CD14-positive monocyte (primary cell): Measurements from ENCODE around the gene ALDH9A1. TPM values are rescaled to one million over a fixed set of nuclear protein-coding genes. Genes with fewer than 3 reads are reported as not detected.
A peak's percentile ranks its signal among the peaks of the same experiment; 100 is the strongest.

Experiments used
- DNase-seq, 3 donors: peaks; one replicate each; pipeline ENCODE4 v3.0.0-alpha.2; 2011 to 2022
- H2AFZ ChIP-seq: 2 replicates; pipeline ENCODE4 v1.6.0; 2012; ENCODE audit warnings: mild to moderate bottlenecking, low read depth, low read length, inconsistent platforms; ENCODE audit not compliant: insufficient read depth, poor library complexity, severe bottlenecking
- H3K27ac ChIP-seq, 2 donors: 1 replicate in 1 of 2; 2 replicates in 1 of 2; pipeline ENCODE4 v1.5.1; 2012 to 2013; ENCODE audit warnings: low read length in 2 of 2, control low read depth in 1 of 2, inconsistent platforms in 1 of 2, low read depth in 1 of 2, mild to moderate bottlenecking in 1 of 2
- H3K27me3 ChIP-seq, 2 donors: one replicate each; pipeline versions ENCODE4 v1.6.0 to v1.6.1; 2011 to 2013; ENCODE audit warnings: low read length in 2 of 2; ENCODE audit not compliant: control insufficient read depth in 2 of 2, insufficient read depth in 2 of 2
- H3K36me3 ChIP-seq, 2 donors: replicated peaks in 1 of 2; 1 replicate in 1 of 2; 2 replicates in 1 of 2; pipeline versions ENCODE4 v1.5.1 to v1.6.1; 2012 to 2013; ENCODE audit warnings: low read length in 2 of 2, control low read depth in 1 of 2, inconsistent platforms in 1 of 2, mild to moderate bottlenecking in 1 of 2; ENCODE audit not compliant: insufficient read depth in 2 of 2, control insufficient read depth in 1 of 2
- H3K4me1 ChIP-seq, 2 donors: 1 replicate in 1 of 2; 2 replicates in 1 of 2; pipeline versions ENCODE4 v1.5.1 to v1.6.1; 2012 to 2013; ENCODE audit warnings: low read length in 2 of 2, control low read depth in 1 of 2, inconsistent platforms in 1 of 2, mild to moderate bottlenecking in 1 of 2, moderate library complexity in 1 of 2; ENCODE audit not compliant: insufficient read depth in 2 of 2, control insufficient read depth in 1 of 2
- H3K4me2 ChIP-seq: replicated peaks from 2 replicates; pipeline ENCODE3; 2012; ENCODE audit warnings: low read length, moderate library complexity, mild to moderate bottlenecking; ENCODE audit not compliant: poor library complexity, severe bottlenecking; ENCODE audit errors: extremely low read depth
- H3K4me3 ChIP-seq, 3 experiments: fragments of 200-600 bp in 1 of 3; sonication (generic) in 1 of 3; replicated peaks in 1 of 3; 1 replicate in 2 of 3; 2 replicates in 1 of 3; pipeline ENCODE4 v1.5.1; 2011 to 2013; ENCODE audit warnings: low read length in 3 of 3, mild to moderate bottlenecking in 3 of 3, control low read depth in 2 of 3, low read depth in 2 of 3, inconsistent platforms in 1 of 3, moderate library complexity in 1 of 3
- H3K79me2 ChIP-seq: 2 replicates; pipeline ENCODE4 v1.6.0; 2012; ENCODE audit warnings: mild to moderate bottlenecking, control low read depth, inconsistent platforms, low read length, moderate library complexity; ENCODE audit not compliant: insufficient read depth
- H3K9ac ChIP-seq: 2 replicates; pipeline ENCODE4 v1.6.0; 2017; ENCODE audit warnings: low read length, mild to moderate bottlenecking; ENCODE audit not compliant: insufficient read depth, poor library complexity, severe bottlenecking
- H3K9me3 ChIP-seq, 2 donors: replicated peaks in 1 of 2; 1 replicate in 1 of 2; 2 replicates in 1 of 2; pipeline versions ENCODE4 v1.5.1 to v1.6.1; 2012 to 2013; ENCODE audit warnings: low read length in 2 of 2, control low read depth in 1 of 2; ENCODE audit not compliant: control insufficient read depth in 1 of 2, insufficient read depth in 1 of 2
- H4K20me1 ChIP-seq: 2 replicates; pipeline ENCODE4 v1.6.0; 2012; ENCODE audit warnings: mild to moderate bottlenecking, low read length, control low read depth, moderate library complexity; ENCODE audit not compliant: insufficient read depth
- H3K27ac Mint-ChIP-seq, 7 donors: one replicate each; pipeline ENCODE4 v1.8.0; 2020; ENCODE audit warnings: mild to moderate bottlenecking in 7 of 7, mixed read lengths in 7 of 7, moderate library complexity in 6 of 7, inconsistent platforms in 2 of 7
- H3K27me3 Mint-ChIP-seq, 3 donors: one replicate each; pipeline ENCODE4 v1.8.0; 2021 to 2022; ENCODE audit warnings: low read depth in 3 of 3, mild to moderate bottlenecking in 3 of 3, mixed read lengths in 3 of 3, moderate library complexity in 3 of 3, inconsistent platforms in 1 of 3
- H3K36me3 Mint-ChIP-seq, 2 donors: one replicate each; pipeline ENCODE4 v1.8.0; 2020; ENCODE audit warnings: mixed read lengths in 2 of 2, inconsistent platforms in 1 of 2, mild to moderate bottlenecking in 1 of 2
- H3K4me1 Mint-ChIP-seq: one replicate; pipeline ENCODE4 v1.8.0; 2020; ENCODE audit warnings: mild to moderate bottlenecking, mixed read lengths
- H3K4me3 Mint-ChIP-seq, 2 donors: one replicate each; pipeline ENCODE4 v1.8.0; 2020; ENCODE audit warnings: mild to moderate bottlenecking in 2 of 2, mixed read lengths in 2 of 2, moderate library complexity in 1 of 2
- H3K9me3 Mint-ChIP-seq, 7 donors: one replicate each; pipeline ENCODE4 v1.8.0; 2020 to 2022; ENCODE audit warnings: mixed read lengths in 7 of 7, mild to moderate bottlenecking in 6 of 7, moderate library complexity in 6 of 7, inconsistent platforms in 2 of 7
- CTCF ChIP-seq: fragments of 200-600 bp; IDR thresholded peaks from one replicate; pipeline ENCODE4 v1.8.0; 2022; ENCODE audit warnings: antibody characterized with exemption, mild to moderate bottlenecking
- WGBS: methylation state at CpG from one replicate; pipeline ENCODE4 v1.1.5; 2013; ENCODE audit warnings: missing lambda C conversion rate; ENCODE audit not compliant: insufficient coverage; 5-methylcytosine and 5-hydroxymethylcytosine counted together
- intact Hi-C, 2 donors: fragments of 100-400 bp; cut with micrococcal nuclease; formaldehyde crosslinking; loops; one replicate each; pipeline versions ENCODE4 v1.15.0 to v1.15.1; 2023
- polyA plus RNA-seq, 3 donors: library from polyadenylated mRNA; depleted of rRNA in 1 of 3; unstranded in 2 of 3; stranded (reverse) in 1 of 3; fragments of 300-500 nt in 2 of 3; fragments of >200 nt in 1 of 3; fragmentation: Illumina TruSeq in 2 of 3; gene quantifications; 1 replicate in 2 of 3; 2 replicates in 1 of 3; pipeline ENCODE4 v1.2.3, GENCODE V29; 2012 to 2021

Gene ALDH9A1
- polyA plus RNA-seq, 3 donors: 23.7 to 60.0 (median 57.7) TPM

- H3K27ac Mint-ChIP-seq: peak overlapping the region in 5 of 7 donors; percentile 1 to 87 (median 64)
- peaks cover 62 to 75% of the 10 kb centered on the region in 2 donors for H3K36me3 Mint-ChIP-seq
Measured at GRCh38 chr1:165686971-165687433, 11.4 kb downstream of the ALDH9A1 start.

More at GRCh38 chr1:165686971-165687433, 11.4 kb downstream of the ALDH9A1 start:
- H3K36me3 ChIP-seq: peaks cover 28 to 59% of the 10 kb centered on the region in 2 donors
- no peak for DNase-seq
- WGBS: no CpG with 5 or more reads among the region's 2 CpGs
- H3K4me2 ChIP-seq: no peak overlapping the region
- H4K20me1 ChIP-seq: peaks cover 30% of the 10 kb centered on the region
- H3K27me3 ChIP-seq: no peaks in the 10 kb centered on the region
- H3K9me3 Mint-ChIP-seq: peaks cover 0 to 9% (median 5%) of the 10 kb centered on the region in 7 donors
- no peaks in the 10 kb centered on the region for H3K27me3 Mint-ChIP-seq
- peaks cover 37% of the 10 kb centered on the region for H3K4me1 Mint-ChIP-seq
- H3K27ac ChIP-seq: peak overlapping the region in 1 of 2 donors; percentile 64
- no peaks in the 10 kb centered on the region for H3K9me3 ChIP-seq
- TF ChIP-seq CTCF: no peak
- H2AFZ ChIP-seq: no peak overlapping the region
- peaks cover 10 to 17% of the 10 kb centered on the region in 2 donors for H3K4me1 ChIP-seq
- no peak overlapping the region for H3K4me3 ChIP-seq
- peaks cover 92% of the 10 kb centered on the region for H3K79me2 ChIP-seq
- no peak overlapping the region for H3K4me3 Mint-ChIP-seq
- no peak overlapping the region for H3K9ac ChIP-seq
- intact Hi-C loops: no loop called here
